Measurements from ENCODE around the gene ELOVL6.

ELOVL6 gene

DNA sequence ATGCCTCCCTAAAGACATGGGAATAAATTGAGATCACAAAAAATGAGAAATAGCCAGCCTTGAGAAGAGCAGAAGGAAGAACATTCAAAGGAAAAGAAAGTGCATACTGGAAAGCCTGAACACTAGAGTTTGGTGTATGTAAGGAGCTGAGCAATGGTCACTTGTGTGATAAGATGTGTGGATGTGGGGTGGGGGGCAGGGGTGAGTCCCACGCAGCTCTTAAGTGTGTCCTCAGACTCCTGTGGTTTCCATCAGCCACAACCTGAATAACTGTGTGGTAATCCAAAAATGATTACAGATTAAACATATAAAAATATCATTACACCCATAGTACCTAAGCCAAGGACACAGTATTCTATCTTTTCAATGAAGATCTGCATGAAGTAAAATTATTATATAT is 59.9 kb downstream of the ELOVL6 start:
- ATAC-seq (replicated peaks) (no peak), DNase-seq (no peak)
- Mint-ChIP-seq H3K27ac (no peak overlapping the region), H3K9me3 (no peaks in the 10 kb centered on the region), H3K4me1 (ENCODE audit: low read depth in 2 of 2) (no peaks in the 10 kb centered on the region), H3K4me3 (no peak overlapping the region), H3K27me3 (no peaks in the 10 kb centered on the region), H3K36me3 (ENCODE audit: insufficient read depth) (no peaks in the 10 kb centered on the region)

- no peaks in the 10 kb centered on the region for H3K27me3 Mint-ChIP-seq
- no peak overlapping the region for H3K27ac Mint-ChIP-seq
- no peak overlapping the region for H3K4me3 Mint-ChIP-seq
- DNase-seq (no peak), ATAC-seq (replicated peaks) (no peak)
- H3K9me3 Mint-ChIP-seq: no peaks in the 10 kb centered on the region
- H3K4me1 Mint-ChIP-seq (ENCODE audit: low read depth in 2 of 2): peaks cover 0 to 6% of the 10 kb centered on the region in 2 donors
- no peaks in the 10 kb centered on the region for H3K36me3 Mint-ChIP-seq (ENCODE audit: insufficient read depth)
Observed at GRCh38 chr4:110137829-110138228, 60.6 kb downstream of the ELOVL6 start.

- H3K27me3 Mint-ChIP-seq: no peaks in the 10 kb centered on the region
- H3K27ac Mint-ChIP-seq: peak overlapping the region in 1 of 2 donors; percentile 67
- peaks cover 4 to 10% of the 10 kb centered on the region in 2 donors for H3K4me1 Mint-ChIP-seq (ENCODE audit: low read depth in 2 of 2)
- no peak for DNase-seq
- H3K4me3 Mint-ChIP-seq: no peak overlapping the region
- ATAC-seq (replicated peaks): no peak
- H3K9me3 Mint-ChIP-seq: no peaks in the 10 kb centered on the region
- H3K36me3 Mint-ChIP-seq (ENCODE audit: insufficient read depth): no peaks in the 10 kb centered on the region
Observed at GRCh38 chr4:110135523-110135922, 62.9 kb downstream of the ELOVL6 start.

GRCh38 chr4:110135076-110135475 is 63.3 kb downstream of the ELOVL6 start:
- no peak for DNase-seq
- peaks cover 4 to 10% of the 10 kb centered on the region in 2 donors for H3K4me1 Mint-ChIP-seq (ENCODE audit: low read depth in 2 of 2)
- ATAC-seq (replicated peaks): no peak
- H3K36me3 Mint-ChIP-seq (ENCODE audit: insufficient read depth): no peaks in the 10 kb centered on the region
- no peak overlapping the region for H3K4me3 Mint-ChIP-seq
- peak overlapping the region in 1 of 2 donors; percentile 67 for H3K27ac Mint-ChIP-seq
- H3K27me3 Mint-ChIP-seq: no peaks in the 10 kb centered on the region
- H3K9me3 Mint-ChIP-seq: no peaks in the 10 kb centered on the region

- ATAC-seq (replicated peaks) (no peak), DNase-seq (no peak)
- H3K36me3 Mint-ChIP-seq (ENCODE audit: insufficient read depth): no peaks in the 10 kb centered on the region
- no peaks in the 10 kb centered on the region for H3K27me3 Mint-ChIP-seq
- H3K4me1 Mint-ChIP-seq (ENCODE audit: low read depth in 2 of 2): peaks cover 4 to 10% of the 10 kb centered on the region in 2 donors
- no peak overlapping the region for H3K27ac Mint-ChIP-seq
- H3K4me3 Mint-ChIP-seq: no peak overlapping the region
- no peaks in the 10 kb centered on the region for H3K9me3 Mint-ChIP-seq
Observed at GRCh38 chr4:110134269-110134869, 64.0 kb downstream of the ELOVL6 start.

GRCh38 chr4:110132816-110133719 is 65.3 kb downstream of the ELOVL6 start:
- Mint-ChIP-seq H3K9me3 (no peaks in the 10 kb centered on the region), H3K36me3 (ENCODE audit: insufficient read depth) (no peaks in the 10 kb centered on the region), H3K4me3 (no peak overlapping the region), H3K27ac (peak overlapping the region in 1 of 2 donors; percentile 26), H3K4me1 (ENCODE audit: low read depth in 2 of 2) (peaks cover 4 to 10% of the 10 kb centered on the region in 2 donors), H3K27me3 (no peaks in the 10 kb centered on the region)
- no peak for DNase-seq
- no peak for ATAC-seq (replicated peaks)

DNA sequence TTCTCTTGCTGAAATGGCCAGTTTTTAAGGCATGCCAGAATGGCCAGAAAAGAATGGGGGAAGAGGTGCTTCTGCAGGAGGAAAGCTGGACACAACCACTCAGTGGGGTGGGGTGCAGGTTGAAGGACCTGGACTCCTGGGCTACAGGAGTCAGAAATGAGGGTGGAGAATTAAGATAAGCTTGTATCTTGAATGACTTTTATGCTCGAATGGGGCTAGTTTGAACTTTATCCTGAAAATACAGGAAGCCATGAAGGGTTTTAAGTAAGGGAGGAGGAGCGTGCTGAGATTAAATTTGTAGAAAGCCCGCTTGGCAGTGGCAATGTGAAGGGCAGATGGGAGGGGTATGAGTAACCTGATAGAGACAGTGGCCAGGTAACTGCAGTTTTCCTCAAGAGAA is 66.5 kb downstream of the ELOVL6 start:
- DNase-seq (no peak), ATAC-seq (replicated peaks) (no peak)
- Mint-ChIP-seq H3K9me3 (no peaks in the 10 kb centered on the region), H3K4me1 (ENCODE audit: low read depth in 2 of 2) (peaks cover 4 to 10% of the 10 kb centered on the region in 2 donors), H3K27ac (peak overlapping the region in 1 of 2 donors; percentile 13), H3K4me3 (no peak overlapping the region), H3K27me3 (no peaks in the 10 kb centered on the region), H3K36me3 (ENCODE audit: insufficient read depth) (no peaks in the 10 kb centered on the region)

GRCh38 chr4:110130576-110131358 is 67.6 kb downstream of the ELOVL6 start:
- ATAC-seq (replicated peaks): no peak
- Mint-ChIP-seq H3K4me3 (no peak overlapping the region), H3K9me3 (peaks cover 0 to 1% of the 10 kb centered on the region in 2 donors)

DNA sequence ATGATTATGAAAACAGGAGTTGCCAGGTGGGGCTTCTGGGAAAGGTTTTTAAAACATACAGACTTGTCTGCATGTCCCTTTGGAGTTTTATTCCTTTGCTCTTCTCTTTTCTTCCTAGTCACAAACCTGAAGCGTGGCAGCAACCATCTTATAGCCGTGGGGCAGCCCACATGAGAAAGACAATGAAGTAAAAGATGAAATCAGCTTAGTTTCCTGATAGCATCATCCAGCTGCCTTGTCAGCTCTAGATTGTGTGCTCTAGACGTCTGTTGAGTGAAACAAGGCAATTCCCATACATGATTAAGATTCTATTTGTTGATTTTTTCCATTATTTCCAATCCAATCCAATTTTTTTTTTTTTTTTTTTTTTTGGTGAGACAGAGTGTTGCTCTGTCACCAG is 68.9 kb downstream of the ELOVL6 start:
- no peaks in the 10 kb centered on the region for H3K27me3 Mint-ChIP-seq
- H3K27ac Mint-ChIP-seq: no peak overlapping the region
- H3K36me3 Mint-ChIP-seq (ENCODE audit: insufficient read depth): no peaks in the 10 kb centered on the region
- H3K9me3 Mint-ChIP-seq: peaks cover 0 to 1% of the 10 kb centered on the region in 2 donors
- DNase-seq (no peak), ATAC-seq (replicated peaks) (no peak)
- H3K4me1 Mint-ChIP-seq (ENCODE audit: low read depth in 2 of 2): peaks cover 4 to 10% of the 10 kb centered on the region in 2 donors
- H3K4me3 Mint-ChIP-seq: no peak overlapping the region

More at GRCh38 chr4:110130576-110131358, 67.6 kb downstream of the ELOVL6 start:
- H3K4me1 Mint-ChIP-seq (ENCODE audit: low read depth in 2 of 2): peaks cover 4 to 10% of the 10 kb centered on the region in 2 donors
- H3K36me3 Mint-ChIP-seq (ENCODE audit: insufficient read depth): no peaks in the 10 kb centered on the region
- H3K27me3 Mint-ChIP-seq: no peaks in the 10 kb centered on the region
- DNase-seq: no peak
- H3K27ac Mint-ChIP-seq: no peak overlapping the region

DNA sequence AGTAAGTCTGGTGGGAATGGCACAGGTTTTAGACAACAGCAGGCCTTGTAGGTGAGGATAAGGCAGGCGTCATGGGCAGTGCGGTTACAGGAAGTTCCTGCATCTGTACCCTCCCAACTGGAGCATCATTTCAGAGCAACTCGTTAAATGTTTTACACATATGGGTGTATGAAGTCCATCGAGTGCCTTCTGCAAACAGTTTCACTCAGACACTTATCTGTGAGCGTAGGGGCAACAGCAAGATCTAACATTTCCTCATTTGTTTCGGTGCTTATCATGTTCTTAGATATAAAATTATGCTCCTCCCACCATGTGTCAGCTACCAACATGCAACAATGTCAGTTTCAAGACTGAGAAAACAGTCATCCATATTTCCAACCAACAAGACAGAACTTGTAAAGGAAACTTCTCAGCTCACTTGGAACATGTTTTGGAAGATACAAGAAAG is 69.9 kb downstream of the ELOVL6 start:
- Mint-ChIP-seq H3K36me3 (ENCODE audit: insufficient read depth) (no peaks in the 10 kb centered on the region), H3K27me3 (no peaks in the 10 kb centered on the region), H3K4me1 (ENCODE audit: low read depth in 2 of 2) (peaks cover 4 to 10% of the 10 kb centered on the region in 2 donors), H3K9me3 (peaks cover 0 to 1% of the 10 kb centered on the region in 2 donors), H3K4me3 (no peak overlapping the region), H3K27ac (no peak overlapping the region)
- DNase-seq: no peak
- ATAC-seq (replicated peaks): no peak

DNA sequence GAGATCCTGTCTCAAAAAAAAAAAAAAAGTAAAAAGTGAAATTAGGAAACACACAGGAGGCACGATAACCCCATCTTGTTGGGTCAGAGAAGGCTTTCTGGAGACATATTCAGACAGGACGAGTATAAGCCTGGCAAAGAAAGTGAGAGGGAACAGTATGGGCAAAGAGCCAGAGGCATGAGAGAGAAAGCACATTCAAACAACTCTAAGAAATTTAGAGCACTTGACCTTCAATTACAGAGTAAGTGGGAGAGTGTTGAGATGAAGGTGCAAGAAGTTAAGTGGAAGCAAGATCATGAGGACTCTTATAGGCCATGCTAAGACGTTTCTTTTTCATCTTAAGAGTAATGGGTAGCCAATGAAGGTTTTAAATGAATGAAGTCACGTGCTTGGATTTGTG is 70.4 kb downstream of the ELOVL6 start:
- Mint-ChIP-seq H3K27ac (no peak overlapping the region), H3K27me3 (no peaks in the 10 kb centered on the region), H3K36me3 (ENCODE audit: insufficient read depth) (no peaks in the 10 kb centered on the region), H3K4me3 (no peak overlapping the region), H3K9me3 (peaks cover 0 to 1% of the 10 kb centered on the region in 2 donors), H3K4me1 (ENCODE audit: low read depth in 2 of 2) (peaks cover 4 to 7% of the 10 kb centered on the region in 2 donors)
- ATAC-seq (replicated peaks) (no peak), DNase-seq (no peak)

GRCh38 chr4:110124711-110125110 is 73.7 kb downstream of the ELOVL6 start:
- no peaks in the 10 kb centered on the region for H3K4me1 Mint-ChIP-seq (ENCODE audit: low read depth in 2 of 2)
- no peaks in the 10 kb centered on the region for H3K27me3 Mint-ChIP-seq
- DNase-seq (no peak), ATAC-seq (replicated peaks) (no peak)
- peaks cover 0 to 1% of the 10 kb centered on the region in 2 donors for H3K9me3 Mint-ChIP-seq
- peak overlapping the region in 1 of 2 donors; percentile 4 for H3K27ac Mint-ChIP-seq
- H3K4me3 Mint-ChIP-seq: no peak overlapping the region
- H3K36me3 Mint-ChIP-seq (ENCODE audit: insufficient read depth): no peaks in the 10 kb centered on the region

- Mint-ChIP-seq H3K36me3 (ENCODE audit: insufficient read depth) (no peaks in the 10 kb centered on the region), H3K27ac (no peak overlapping the region), H3K27me3 (no peaks in the 10 kb centered on the region), H3K4me1 (ENCODE audit: low read depth in 2 of 2) (no peaks in the 10 kb centered on the region), H3K9me3 (peaks cover 0 to 1% of the 10 kb centered on the region in 2 donors), H3K4me3 (no peak overlapping the region)
- DNase-seq (no peak), ATAC-seq (replicated peaks) (no peak)
Observed at GRCh38 chr4:110122201-110122600, 76.2 kb downstream of the ELOVL6 start.

All from effector memory CD8-positive, alpha-beta T cell (primary cell).